Upper lobe of left lung (tissue), 6 donors: ENCODE results near the gene PRRT4. TPM values are rescaled to one million over a fixed set of nuclear protein-coding genes. Genes with fewer than 3 reads are reported as not detected.

Experiments
- ATAC-seq, 2 donors: fragments of 200-7000 bp; cut with Tn5 transposase; one replicate each; pipeline ENCODE4 v1.9.1; 2022; ENCODE audit warnings: mild to moderate bottlenecking in 2 of 2, moderate library complexity in 2 of 2; ENCODE audit not compliant: low FRiP score in 2 of 2
- DNase-seq, 2 donors: peaks; one replicate each; pipeline ENCODE4 v3.0.0-alpha.2; 2019 to 2020
- H3K27ac ChIP-seq, 4 donors: fragments of 200-600 bp; sonication (generic); one replicate each; pipeline ENCODE4 v1.5.1; 2016 to 2019
- H3K27me3 ChIP-seq, 4 donors: fragments of 200-600 bp; sonication (generic); one replicate each; pipeline ENCODE4 v1.5.1; 2017 to 2019
- H3K36me3 ChIP-seq, 4 donors: fragments of 200-600 bp; sonication (generic); one replicate each; pipeline ENCODE4 v1.5.1; 2016 to 2019
- H3K4me1 ChIP-seq, 4 donors: fragments of 200-600 bp; sonication (generic); one replicate each; pipeline ENCODE4 v1.5.1; 2018 to 2019
- H3K4me3 ChIP-seq, 4 donors: fragments of 200-600 bp; sonication (generic); one replicate each; pipeline ENCODE4 v1.5.1; 2017 to 2019; ENCODE audit warnings: mild to moderate bottlenecking in 2 of 4, moderate library complexity in 1 of 4
- H3K9me3 ChIP-seq, 4 donors: fragments of 200-600 bp; sonication (generic); one replicate each; pipeline ENCODE4 v1.5.1; 2018 to 2019
- CTCF ChIP-seq, 6 experiments: fragments of 450-650 bp in 4 of 6; fragments of 200-600 bp in 2 of 6; sonication (generic) in 2 of 6; IDR thresholded peaks; one replicate each; pipeline ENCODE4 v1.5.1; 2016 to 2019; ENCODE audit warnings: antibody characterized with exemption in 6 of 6
- EP300 ChIP-seq, 4 donors: sonication (generic); formaldehyde crosslinking; IDR thresholded peaks; one replicate each; pipeline ENCODE4 v1.5.1; 2017; ENCODE audit warnings: antibody characterized with exemption in 4 of 4, control low read depth in 2 of 4
- POLR2A ChIP-seq, 4 donors: fragments of 450-650 bp; IDR thresholded peaks; one replicate each; pipeline ENCODE4 v1.5.1; 2016 to 2017; ENCODE audit warnings: antibody characterized with exemption in 4 of 4, mild to moderate bottlenecking in 2 of 4
- POLR2AphosphoS5 ChIP-seq, 2 donors: sonication (generic); formaldehyde crosslinking; IDR thresholded peaks; one replicate each; pipeline ENCODE4 v1.5.1; 2017; ENCODE audit warnings: antibody characterized with exemption in 2 of 2
- WGBS, 2 donors: methylation state at CpG; one replicate each; pipeline ENCODE4 v1.1.5; 2017 to 2018; 5-methylcytosine and 5-hydroxymethylcytosine counted together
- total RNA-seq, 6 donors: library from RNA; depleted of rRNA in 4 of 6; stranded (reverse); fragments of >200 nt in 4 of 6; gene quantifications; one replicate each; pipeline versions ENCODE4 v1.1.0 to v1.2.1, GENCODE V29; 2016 to 2021
- donor health status: DM: no; HTN: no; CAD: no; lungs with moderate emphysema.
- donor health status: DM: no; HTN: yes; CAD: no; lungs with severe emphysema.

Gene PRRT4
- total RNA-seq, 6 donors from 2014 or later, result 0.30 to 10.5 (median 0.91) TPM

- 79 to 81% methylated on average over 9 of the region's 9 CpGs for WGBS, 2 donors
- no peak overlapping the region for H3K27ac ChIP-seq
- peak in 1 of 2 donors; percentile 46 for DNase-seq
- no peak for TF ChIP-seq POLR2AphosphoS5 (IDR thresholded peaks at IDR 0.05)
- no peak for TF ChIP-seq POLR2A (IDR thresholded peaks at IDR 0.05)
- TF ChIP-seq CTCF (IDR thresholded peaks at IDR 0.05), result no peak
- ATAC-seq, result no peak
- peaks cover 9 to 34% (median 27%) of the 10 kb centered on the region in 4 donors for H3K36me3 ChIP-seq
- no peak overlapping the region for H3K4me3 ChIP-seq
- peaks cover 0 to 7% (median 6%) of the 10 kb centered on the region in 4 donors for H3K4me1 ChIP-seq
- no peaks in the 10 kb centered on the region for H3K9me3 ChIP-seq
- H3K27me3 ChIP-seq, result peaks cover 0 to 2% (median 0%) of the 10 kb centered on the region in 4 donors
Observed at GRCh38 chr7:128389618-128390329, 28.3 kb upstream of the PRRT4 start.

DNA sequence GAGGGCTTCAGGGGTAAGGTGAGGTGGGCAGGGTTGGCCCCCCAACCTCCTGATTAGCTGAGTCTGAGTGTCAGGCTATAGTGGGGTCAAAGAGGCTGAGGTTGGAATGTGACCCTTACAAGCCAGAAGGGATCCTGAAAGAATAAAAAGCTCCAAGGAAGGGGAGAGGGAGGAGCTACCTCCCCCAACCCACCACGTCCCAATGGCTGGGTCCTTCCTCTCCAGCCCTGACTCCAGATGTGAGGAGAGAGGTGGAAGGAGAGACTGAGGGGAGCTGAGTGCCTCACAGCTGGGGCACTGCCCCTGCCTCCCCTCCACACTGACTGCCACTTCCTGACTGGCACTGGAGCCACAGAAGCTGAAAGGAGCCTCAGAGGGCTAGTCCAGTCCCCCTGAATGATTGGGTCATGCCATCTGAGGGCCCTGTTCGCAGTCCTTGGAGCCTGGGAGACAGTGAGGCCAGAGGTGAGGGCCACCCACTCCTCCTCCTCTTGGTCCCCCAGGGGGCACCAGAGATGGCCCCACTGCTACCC lies 27.7 kb upstream of the PRRT4 start:
- Histone ChIP-seq H3K4me1 (peaks cover 0 to 7% (median 6%) of the 10 kb centered on the region in 4 donors), H3K36me3 (peaks cover 7 to 28% (median 20%) of the 10 kb centered on the region in 4 donors), H3K4me3 (no peak overlapping the region), H3K27me3 (peaks cover 0 to 2% (median 0%) of the 10 kb centered on the region in 4 donors), H3K27ac (no peak overlapping the region), H3K9me3 (no peaks in the 10 kb centered on the region)
- TF ChIP-seq POLR2A (IDR thresholded peaks at IDR 0.05) (no peak), EP300 (IDR thresholded peaks at IDR 0.05) (no peak), POLR2AphosphoS5 (IDR thresholded peaks at IDR 0.05) (no peak), CTCF (IDR thresholded peaks at IDR 0.05) (no peak)
- no peak for ATAC-seq
- 18 to 50% methylated on average over 1 of the region's 2 CpGs for WGBS, 2 donors
- no peak for DNase-seq

GRCh38 chr7:128388145-128388485 lies 26.6 kb upstream of the PRRT4 start:
- DNase-seq (no peak), ATAC-seq (no peak)
- Histone ChIP-seq H3K27ac (no peak overlapping the region), H3K27me3 (peaks cover 0 to 2% (median 0%) of the 10 kb centered on the region in 4 donors), H3K4me1 (peaks cover 0 to 7% (median 6%) of the 10 kb centered on the region in 4 donors), H3K9me3 (no peaks in the 10 kb centered on the region), H3K36me3 (peaks cover under 1 to 17% (median 11%) of the 10 kb centered on the region in 4 donors), H3K4me3 (no peak overlapping the region)
- 42 to 61% methylated on average over 2 to 3 of the region's 3 CpGs for WGBS, 2 donors
- no peak for TF ChIP-seq POLR2A (IDR thresholded peaks at IDR 0.05)
- TF ChIP-seq POLR2AphosphoS5 (IDR thresholded peaks at IDR 0.05), result no peak
- TF ChIP-seq EP300 (IDR thresholded peaks at IDR 0.05), result no peak
- TF ChIP-seq CTCF (IDR thresholded peaks at IDR 0.05), result no peak

DNA sequence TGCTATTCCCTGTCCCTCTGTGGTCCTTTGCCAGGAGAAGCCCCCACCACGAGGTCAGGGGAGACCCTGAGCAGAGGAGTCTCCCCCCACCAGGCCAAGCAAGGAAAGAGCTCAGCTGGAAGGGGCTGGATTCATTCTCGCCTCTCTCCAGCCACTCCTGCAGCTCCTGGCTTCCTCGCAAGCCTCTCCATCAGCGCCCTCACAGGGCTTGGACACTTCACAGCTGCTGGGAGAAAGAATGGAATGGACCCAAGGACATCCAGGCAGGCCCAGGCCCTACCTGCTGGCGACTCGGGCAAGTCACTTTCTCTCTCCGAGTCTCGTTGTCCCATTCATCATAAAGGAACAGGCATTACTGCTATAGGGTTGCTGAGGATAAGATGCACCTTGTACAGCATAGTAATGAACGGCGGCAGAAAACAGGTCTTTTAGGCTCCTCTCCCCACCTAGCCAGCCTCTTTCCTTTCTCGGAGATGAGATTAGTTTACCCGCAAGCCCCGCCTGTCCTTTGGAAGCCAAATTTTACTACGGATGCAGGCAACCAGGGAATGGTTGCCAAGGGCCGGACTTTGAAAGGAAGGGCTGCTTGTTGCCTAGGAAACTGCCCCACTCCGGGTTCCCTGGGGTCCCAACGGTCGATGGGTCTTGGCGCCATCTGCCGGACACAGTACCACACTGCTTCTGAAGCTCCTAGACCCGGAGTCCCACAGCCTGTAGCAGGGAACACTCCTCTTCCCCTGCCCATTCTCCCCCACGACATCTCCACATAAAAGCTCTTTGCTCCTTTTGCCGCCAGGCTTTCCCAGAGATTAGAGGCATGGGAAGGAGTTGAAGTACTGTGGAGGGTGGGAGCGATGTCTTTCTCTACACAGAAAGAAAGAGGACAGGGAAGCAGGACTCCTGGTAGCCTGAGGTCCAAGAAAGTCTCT lies 26.0 kb upstream of the PRRT4 start:
- Histone ChIP-seq H3K9me3 (no peaks in the 10 kb centered on the region), H3K27me3 (peaks cover 0 to 2% (median 0%) of the 10 kb centered on the region in 4 donors), H3K27ac (no peak overlapping the region), H3K4me3 (no peak overlapping the region), H3K36me3 (peaks cover 0 to 11% (median 5%) of the 10 kb centered on the region in 4 donors), H3K4me1 (peaks cover 0 to 7% (median 6%) of the 10 kb centered on the region in 4 donors)
- 29 to 30% methylated on average over 20 to 24 of the region's 24 CpGs for WGBS, 2 donors
- TF ChIP-seq CTCF (IDR thresholded peaks at IDR 0.05) (peak; percentile 70 to 83 (median 76)), POLR2A (IDR thresholded peaks at IDR 0.05) (no peak), EP300 (IDR thresholded peaks at IDR 0.05) (no peak), POLR2AphosphoS5 (IDR thresholded peaks at IDR 0.05) (no peak)
- ATAC-seq (peak; percentile 87 to 96), DNase-seq (peak in 1 of 2 donors; percentile 71)
